Transverse colon (tissue), 4 donors: Measurements from ENCODE around the gene TEX19. TPM values are rescaled to one million over a fixed set of nuclear protein-coding genes. Genes with fewer than 3 reads are reported as not detected.
"Not testable (repeated sequence)": the region's sequence is repeated elsewhere in the genome, so short reads cannot be mapped to it uniquely, and the experiment has no call there.

Experiments used
- DNase-seq: peaks from one replicate; pipeline ENCODE4 v3.0.0-alpha.2; 2019
- H3K27ac ChIP-seq, 4 donors: fragments of 200-600 bp; sonication (generic); 2 replicates each; pipeline ENCODE4 v1.5.1; 2016 to 2018; ENCODE audit warnings: inconsistent platforms in 4 of 4
- H3K27me3 ChIP-seq: fragments of 200-600 bp; sonication (generic); 2 replicates; pipeline ENCODE4 v1.5.1; 2017; ENCODE audit warnings: inconsistent platforms
- H3K36me3 ChIP-seq, 4 donors: fragments of 200-600 bp; sonication (generic); 2 replicates each; pipeline ENCODE4 v1.5.1; 2017 to 2019; ENCODE audit warnings: inconsistent platforms in 4 of 4
- H3K4me1 ChIP-seq, 4 donors: fragments of 200-600 bp; sonication (generic); 2 replicates each; pipeline ENCODE4 v1.5.1; 2017 to 2020; ENCODE audit warnings: inconsistent platforms in 4 of 4
- H3K4me3 ChIP-seq, 4 donors: fragments of 200-600 bp; sonication (generic); 1 replicate in 1 of 4; 2 replicates in 3 of 4; pipeline versions ENCODE4 v1.5.1 to v1.6.1; 2017 to 2019; ENCODE audit warnings: inconsistent platforms in 4 of 4
- H3K9me3 ChIP-seq, 2 donors: fragments of 200-600 bp; sonication (generic); 2 replicates each; pipeline ENCODE4 v1.5.1; 2017 to 2019; ENCODE audit warnings: inconsistent platforms in 2 of 2
- EP300 ChIP-seq: sonication (generic); formaldehyde crosslinking; IDR thresholded peaks from one replicate; pipeline ENCODE4 v1.6.1; 2017; ENCODE audit warnings: antibody characterized with exemption, low read depth
- POLR2A ChIP-seq: fragments of 450-650 bp; IDR thresholded peaks from one replicate; pipeline ENCODE4 v1.6.1; 2016; ENCODE audit warnings: antibody characterized with exemption, mild to moderate bottlenecking, moderate library complexity
- POLR2AphosphoS5 ChIP-seq, 3 donors: sonication (generic); formaldehyde crosslinking; IDR thresholded peaks; one replicate each; pipeline ENCODE4 v1.6.1; 2016; ENCODE audit warnings: antibody characterized with exemption in 3 of 3
- WGBS, 2 donors: methylation state at CpG; one replicate each; pipeline ENCODE4 v1.1.5; 2018; ENCODE audit warnings: low coverage in 1 of 2; 5-methylcytosine and 5-hydroxymethylcytosine counted together
- in situ Hi-C, 4 donors: fragments of 200-750 bp; cut with MboI; loops; one replicate each; pipeline versions ENCODE4 v1.15.0 to v1.15.1; 2017; ENCODE audit warnings: low sequenced_read_pairs in 3 of 4, low pct_ligation_motif_present in 1 of 4, low pct_unique_long_range_greater_than_20kb in 1 of 4
- intact Hi-C: fragments of 100-400 bp; cut with DNase I; formaldehyde crosslinking; loops from one replicate; pipeline ENCODE4 v1.15.1; 2023; ENCODE audit warnings: low total_unique reads
- total RNA-seq, 4 donors: library from RNA; depleted of rRNA; stranded (reverse); fragments of >200 nt; gene quantifications; one replicate each; pipeline ENCODE4 v1.1.0, GENCODE V29; 2016
- TF ChIP-seq, protein P1 (sequence below), 5 experiments: fragments of 200-600 bp in 3 of 5; fragments of 450-650 bp in 2 of 5; sonication (generic) in 3 of 5; IDR thresholded peaks; 1 replicate in 2 of 5; 2 replicates in 3 of 5; pipeline ENCODE4 v1.5.1; 2016 to 2017; ENCODE audit warnings: antibody characterized with exemption in 5 of 5, inconsistent platforms in 3 of 5, mild to moderate bottlenecking in 2 of 5, moderate library complexity in 1 of 5

The TEX19 gene
- total RNA-seq, 4 donors from 2014 or later, result not detected

DNA sequence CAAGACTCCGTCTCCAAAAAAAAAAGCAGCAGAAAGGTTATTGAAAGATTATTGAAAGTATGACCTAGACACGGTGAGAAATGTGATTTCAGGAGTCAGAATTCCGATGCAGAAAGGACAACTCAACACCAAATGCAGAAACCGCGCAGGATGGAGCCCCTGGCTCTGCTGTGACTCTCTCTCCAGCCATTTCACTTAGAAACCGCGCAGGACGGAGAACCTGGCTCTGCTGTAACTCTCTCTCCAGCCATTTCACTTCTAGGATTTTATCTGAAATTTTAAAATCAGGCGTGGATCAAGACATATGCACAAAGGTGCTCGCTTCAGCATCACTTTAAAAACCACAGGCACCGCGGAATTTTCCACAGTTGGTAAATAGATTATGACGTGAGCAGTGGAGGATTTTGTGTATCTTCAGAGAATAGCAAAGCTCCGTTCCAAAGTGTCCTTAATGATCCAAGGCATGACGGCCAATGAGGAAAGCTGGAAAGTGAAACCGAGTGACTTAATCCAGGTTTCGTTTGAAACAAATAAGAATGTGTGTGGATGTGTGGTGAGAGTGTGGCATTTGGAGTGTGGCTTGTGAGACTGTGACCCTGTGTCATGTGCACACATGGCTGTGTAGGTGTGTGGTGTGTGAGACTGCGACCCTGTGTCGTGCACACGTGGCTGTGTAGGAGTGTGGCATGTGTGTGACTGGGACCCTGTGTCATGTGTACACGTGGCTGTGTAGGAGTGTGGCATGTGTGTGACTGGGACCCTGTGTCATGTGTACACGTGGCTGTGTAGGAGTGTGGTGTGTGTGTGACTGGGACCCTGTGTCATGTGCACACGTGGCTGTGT, 22.0 kb downstream of the TEX19 start:
- WGBS, 2 donors, result 44 to 58% methylated on average over 8 to 23 of the region's 23 CpGs
- H3K4me3 ChIP-seq, result no peak overlapping the region
- DNase-seq, result no peak
- no peaks in the 10 kb centered on the region for H3K36me3 ChIP-seq
- TF ChIP-seq, protein P1, sequence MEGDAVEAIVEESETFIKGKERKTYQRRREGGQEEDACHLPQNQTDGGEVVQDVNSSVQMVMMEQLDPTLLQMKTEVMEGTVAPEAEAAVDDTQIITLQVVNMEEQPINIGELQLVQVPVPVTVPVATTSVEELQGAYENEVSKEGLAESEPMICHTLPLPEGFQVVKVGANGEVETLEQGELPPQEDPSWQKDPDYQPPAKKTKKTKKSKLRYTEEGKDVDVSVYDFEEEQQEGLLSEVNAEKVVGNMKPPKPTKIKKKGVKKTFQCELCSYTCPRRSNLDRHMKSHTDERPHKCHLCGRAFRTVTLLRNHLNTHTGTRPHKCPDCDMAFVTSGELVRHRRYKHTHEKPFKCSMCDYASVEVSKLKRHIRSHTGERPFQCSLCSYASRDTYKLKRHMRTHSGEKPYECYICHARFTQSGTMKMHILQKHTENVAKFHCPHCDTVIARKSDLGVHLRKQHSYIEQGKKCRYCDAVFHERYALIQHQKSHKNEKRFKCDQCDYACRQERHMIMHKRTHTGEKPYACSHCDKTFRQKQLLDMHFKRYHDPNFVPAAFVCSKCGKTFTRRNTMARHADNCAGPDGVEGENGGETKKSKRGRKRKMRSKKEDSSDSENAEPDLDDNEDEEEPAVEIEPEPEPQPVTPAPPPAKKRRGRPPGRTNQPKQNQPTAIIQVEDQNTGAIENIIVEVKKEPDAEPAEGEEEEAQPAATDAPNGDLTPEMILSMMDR (IDR thresholded peaks at IDR 0.05), result no peak
- TF ChIP-seq POLR2AphosphoS5 (IDR thresholded peaks at IDR 0.05) (no peak), EP300 (no peak), POLR2A (no peak)
- peaks cover 67% of the 10 kb centered on the region for H3K27me3 ChIP-seq
- H3K9me3 ChIP-seq, result no peaks in the 10 kb centered on the region
- no peak overlapping the region for H3K27ac ChIP-seq
- in situ Hi-C loops, result no loop called here
- intact Hi-C loops, result no loop called here
- H3K4me1 ChIP-seq, result peaks cover 0 to 8% (median 0%) of the 10 kb centered on the region in 4 donors

DNA sequence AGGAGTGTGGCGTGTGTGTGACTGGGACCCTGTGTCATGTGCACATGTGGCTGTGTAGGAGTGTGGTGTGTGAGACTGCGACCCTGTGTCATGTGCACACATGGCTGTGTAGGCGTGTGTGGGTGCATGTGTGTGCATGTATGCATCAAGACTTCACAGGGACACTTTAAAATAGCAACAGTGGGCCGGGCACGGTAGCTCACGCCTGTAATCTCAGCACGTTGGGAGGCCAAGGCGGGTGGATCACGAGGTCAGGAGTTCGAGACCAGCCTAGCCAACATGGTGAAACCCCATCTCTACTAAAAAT, 22.6 kb downstream of the TEX19 start:
- H3K27ac ChIP-seq, intact Hi-C loops, H3K36me3 ChIP-seq, in situ Hi-C loops, DNase-seq, H3K4me1 ChIP-seq, H3K4me3 ChIP-seq, H3K9me3 ChIP-seq: not testable (repeated sequence)
- H3K27me3 ChIP-seq, result peaks cover 67% of the 10 kb centered on the region
- 72% methylated on average over 10 of the region's 10 CpGs; no CpG with 5 or more reads in 1 of the 2 donors for WGBS, 2 donors

DNA sequence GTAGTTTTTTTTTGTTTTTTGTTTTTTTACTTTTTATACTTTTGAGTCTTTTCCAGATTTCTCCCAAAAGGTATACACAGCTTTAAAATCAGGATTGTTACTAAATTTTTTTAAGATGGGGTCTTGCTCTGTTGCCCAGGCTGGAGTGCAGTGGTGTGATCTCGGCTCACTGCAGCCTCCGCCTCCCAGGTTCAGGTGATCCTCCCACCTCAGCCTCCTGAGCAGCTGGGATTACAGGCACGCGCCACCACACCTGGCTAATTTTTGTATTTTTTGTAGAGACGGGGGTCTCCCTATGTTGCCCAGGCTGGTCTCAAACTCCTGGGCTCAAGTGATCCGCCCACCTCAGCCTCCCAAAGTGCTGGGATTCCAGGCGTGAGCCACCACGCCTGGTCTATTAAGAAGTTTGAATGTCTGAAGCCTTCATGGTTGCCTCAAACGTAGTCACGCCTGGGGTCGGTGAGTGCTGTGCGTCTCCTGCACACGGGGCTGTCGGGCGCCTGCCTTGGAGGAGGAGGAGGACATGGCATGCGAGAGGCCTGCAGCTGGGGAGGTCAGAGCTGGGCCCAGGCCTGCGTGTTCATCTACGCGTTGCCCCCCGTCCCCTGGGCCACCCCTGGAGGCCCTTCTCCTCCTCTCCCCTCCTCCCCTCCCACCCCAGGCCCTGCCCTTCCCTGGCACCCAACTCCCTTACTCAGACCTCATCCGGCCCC, 23.3 kb downstream of the TEX19 start:
- peaks cover 73% of the 10 kb centered on the region for H3K27me3 ChIP-seq
- H3K4me3 ChIP-seq, H3K27ac ChIP-seq, H3K9me3 ChIP-seq, in situ Hi-C loops, DNase-seq, intact Hi-C loops, H3K36me3 ChIP-seq: not testable (repeated sequence)
- WGBS, 2 donors, result 84 to 90% methylated on average over 2 to 21 of the region's 21 CpGs
- peaks cover 0 to 15% (median 9%) of the 10 kb centered on the region in 4 donors for H3K4me1 ChIP-seq

DNA sequence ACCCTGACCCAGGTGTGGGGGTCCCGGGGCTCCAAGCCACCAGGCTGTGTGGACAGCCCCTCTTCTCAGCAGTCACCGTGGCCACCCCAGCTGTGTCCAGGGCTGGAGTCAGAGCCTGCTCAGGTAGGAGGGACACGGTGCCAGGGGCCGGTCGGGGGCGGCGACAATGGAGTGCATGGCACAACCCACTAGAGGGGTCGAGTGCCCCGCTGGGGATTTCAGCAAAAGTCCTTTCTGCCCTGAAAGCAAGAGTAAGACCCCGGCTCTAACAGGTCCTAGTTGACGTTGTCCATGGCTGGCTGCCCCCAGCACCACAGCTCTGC, 23.8 kb downstream of the TEX19 start:
- intact Hi-C loops, result no loop called here
- in situ Hi-C loops, result no loop called here
- peaks cover 75% of the 10 kb centered on the region for H3K27me3 ChIP-seq
- 86% methylated on average over 9 of the region's 11 CpGs; no CpG with 5 or more reads in 1 of the 2 donors for WGBS, 2 donors
- no peak for DNase-seq
- H3K27ac ChIP-seq, result no peak overlapping the region
- TF ChIP-seq EP300, result no peak
- TF ChIP-seq POLR2AphosphoS5 (IDR thresholded peaks at IDR 0.05), result no peak
- no peak for TF ChIP-seq POLR2A
- H3K4me3 ChIP-seq, result no peak overlapping the region
- no peaks in the 10 kb centered on the region for H3K36me3 ChIP-seq
- H3K4me1 ChIP-seq, result peaks cover 0 to 16% (median 10%) of the 10 kb centered on the region in 4 donors
- H3K9me3 ChIP-seq, result no peaks in the 10 kb centered on the region

DNA sequence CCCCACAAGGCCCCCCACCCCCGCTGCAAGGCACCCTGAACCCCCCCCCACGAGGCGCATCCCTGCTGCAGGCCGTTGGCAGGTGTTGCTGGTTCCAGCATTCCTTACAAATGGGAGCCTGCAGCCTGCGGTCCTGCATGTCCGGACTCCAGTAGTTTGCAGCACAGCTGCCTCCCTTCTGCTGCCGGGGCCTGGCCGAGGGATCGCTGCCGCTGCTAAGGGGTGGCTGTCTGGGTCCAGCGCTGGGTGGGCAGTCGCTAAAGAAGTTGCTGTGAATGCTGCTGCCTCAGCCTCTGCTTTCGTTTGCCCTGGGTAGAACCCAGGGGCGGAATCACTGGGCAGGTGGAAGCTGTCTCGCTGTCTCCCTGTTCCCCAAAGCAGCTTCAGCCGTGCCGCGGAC, 24.4 kb downstream of the TEX19 start:
- Histone ChIP-seq H3K27ac (no peak overlapping the region), H3K36me3 (no peaks in the 10 kb centered on the region), H3K4me3 (no peak overlapping the region), H3K9me3 (no peaks in the 10 kb centered on the region), H3K27me3 (peaks cover 75% of the 10 kb centered on the region), H3K4me1 (peaks cover 0 to 16% (median 10%) of the 10 kb centered on the region in 4 donors)
- DNase-seq, result no peak
- TF ChIP-seq POLR2A, result no peak
- no peak for TF ChIP-seq POLR2AphosphoS5 (IDR thresholded peaks at IDR 0.05)
- TF ChIP-seq, protein P1 (IDR thresholded peaks at IDR 0.05), result no peak
- no peak for TF ChIP-seq EP300
- intact Hi-C loops (no loop called here), in situ Hi-C loops (no loop called here)
- WGBS, 2 donors, result 64% methylated on average over 17 of the region's 18 CpGs; no CpG with 5 or more reads in 1 of the 2 donors
